Body of pancreas (tissue), 4 donors: ENCODE data around the gene DVL1.

ENCODE experiments used
- CTCF ChIP-seq, 7 experiments: fragments of 450-650 bp in 4 of 7; fragments of 200-600 bp in 3 of 7; sonication (generic) in 3 of 7; IDR thresholded peaks; one replicate each; pipeline ENCODE4 v1.5.1; 2016 to 2019; ENCODE audit warnings: antibody characterized with exemption in 7 of 7
- POLR2A ChIP-seq, 3 donors: fragments of 450-650 bp; IDR thresholded peaks; one replicate each; pipeline ENCODE4 v1.6.1; 2016; ENCODE audit warnings: antibody characterized with exemption in 3 of 3, mild to moderate bottlenecking in 2 of 3

DNA sequence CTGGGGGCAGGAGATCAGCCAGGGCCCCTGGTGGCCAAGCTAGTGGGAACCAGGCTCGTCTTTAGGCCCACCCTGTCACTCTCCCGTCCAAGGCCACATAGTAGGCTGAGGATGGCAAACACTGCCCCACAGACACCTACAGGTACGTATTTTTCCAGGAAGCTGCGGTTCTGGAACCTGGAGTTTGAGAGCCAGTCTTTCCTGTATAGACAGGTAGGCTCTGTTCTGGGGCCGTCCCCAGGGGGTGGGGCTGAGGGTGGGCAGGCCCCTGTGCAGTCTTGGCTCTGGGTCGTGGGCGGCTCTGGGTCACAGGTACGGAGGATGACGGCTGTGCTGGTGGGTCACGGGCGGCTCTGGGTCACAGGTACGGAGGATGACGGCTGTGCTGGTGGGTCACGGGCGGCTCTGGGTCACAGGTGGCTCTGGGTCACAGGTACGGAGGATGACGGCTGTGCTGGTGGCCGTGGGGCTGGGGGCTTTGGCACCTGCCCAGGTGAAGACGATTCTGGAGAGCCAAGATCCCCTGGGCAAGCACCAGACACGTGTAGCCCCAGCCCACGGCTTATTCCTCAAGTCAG, 38.7 kb downstream of the DVL1 start:
- no peak for TF ChIP-seq CTCF (IDR thresholded peaks at IDR 0.05)
- TF ChIP-seq POLR2A (IDR thresholded peaks at IDR 0.05), result no peak
